GM21515 (cell line): Measurements from ENCODE around the gene HMGCLL1.

Experiments used
- ATAC-seq: cut with Tn5 transposase; IDR thresholded peaks from one replicate; pipeline ENCODE4 v1.9.1; 2021; ENCODE audit not compliant: unreplicated experiment

Gene HMGCLL1

DNA sequence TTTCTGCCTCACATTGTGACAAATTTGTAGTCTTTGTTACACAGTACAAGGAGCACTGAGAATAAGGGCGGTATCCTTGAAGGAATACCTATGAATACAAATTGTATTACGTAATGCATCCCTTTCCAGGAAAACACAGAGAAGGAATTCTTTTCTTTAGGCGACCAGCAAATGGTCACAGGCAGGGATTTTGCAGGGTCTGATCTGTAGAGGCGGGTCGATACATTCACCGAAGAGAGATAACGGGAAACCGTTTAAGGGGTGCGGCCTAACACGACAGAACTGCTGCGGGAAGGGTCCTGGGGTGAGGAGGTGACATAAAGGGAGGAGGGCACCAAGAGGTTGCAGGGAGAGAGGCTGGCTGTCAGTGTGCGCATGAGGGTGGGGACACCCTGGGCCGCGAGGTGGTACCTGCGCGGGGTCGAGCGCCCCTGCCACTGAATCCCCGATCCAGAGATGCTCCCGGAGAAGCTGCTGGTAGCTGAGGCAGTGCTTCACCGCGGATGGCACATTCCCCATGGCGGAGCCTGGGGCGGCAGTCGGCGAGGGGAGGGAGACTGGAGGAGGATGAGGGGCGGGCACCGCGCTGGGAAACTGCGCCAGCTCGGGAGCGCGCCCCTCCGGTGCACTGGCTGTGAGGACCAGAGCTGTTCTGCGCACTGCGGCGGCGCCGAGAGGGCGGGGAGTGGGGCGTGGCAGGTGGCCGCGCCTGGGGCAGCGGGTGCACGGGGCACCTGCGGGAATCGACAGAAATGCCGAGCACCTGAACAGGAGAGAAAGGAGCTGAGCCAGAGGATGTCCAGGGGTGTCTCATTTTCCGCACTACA is at the start of gene HMGCLL1:
Gene HMGCLL1 (minus strand): TSS at position 656 of the 827 bp plus-strand sequence. CDS start 137 bp downstream, at position 519.
- ATAC-seq: no peak

GRCh38 chr6:55621993-55622392 is 43.0 kb upstream of the HMGCLL1 start:
- no peak for ATAC-seq

DNA sequence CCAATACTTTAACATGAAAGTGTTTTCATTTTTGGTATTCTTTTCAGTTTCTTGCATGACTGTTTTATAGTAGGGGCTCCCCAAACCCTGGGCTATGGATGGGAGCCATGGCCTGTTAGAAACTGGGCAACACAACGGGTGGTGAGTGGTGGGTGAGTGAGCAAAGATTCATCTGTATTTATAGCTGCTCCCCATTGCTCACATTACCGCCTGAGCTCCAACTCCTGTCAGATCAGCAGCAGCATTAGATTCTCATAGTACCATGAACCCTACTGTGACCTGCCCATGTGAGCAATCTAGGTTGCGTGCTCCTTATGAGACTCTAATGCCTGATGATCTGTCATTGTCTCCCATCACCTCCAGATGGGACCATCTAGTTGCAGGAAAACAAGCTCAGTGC is 42.3 kb upstream of the HMGCLL1 start:
- no peak for ATAC-seq

- ATAC-seq: peak; percentile 58
Measured at GRCh38 chr6:55617272-55617671, 38.3 kb upstream of the HMGCLL1 start.

- no peak for ATAC-seq
Measured at GRCh38 chr6:55604021-55604420, 25.0 kb upstream of the HMGCLL1 start.

DNA sequence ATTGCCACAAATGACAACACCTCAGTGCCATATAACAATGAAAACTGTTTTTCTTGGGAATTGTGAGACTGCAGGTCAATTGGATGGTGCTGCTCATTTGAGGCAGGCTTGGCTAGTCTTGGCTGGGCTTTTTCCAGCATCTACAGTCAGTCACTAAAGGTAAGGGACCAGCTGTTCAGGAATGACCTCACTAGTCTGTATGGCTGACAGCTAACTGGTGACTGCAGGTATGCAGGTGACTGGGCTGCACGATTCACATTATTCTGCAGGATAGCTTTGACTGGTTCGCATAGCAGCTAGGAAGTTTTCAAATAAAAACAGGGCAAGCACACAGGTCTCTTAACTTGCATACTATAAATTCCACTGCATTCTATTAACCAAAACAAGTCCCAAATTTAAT is 22.1 kb upstream of the HMGCLL1 start:
- no peak for ATAC-seq

GRCh38 chr6:55594442-55594841 is 15.4 kb upstream of the HMGCLL1 start:
- no peak for ATAC-seq

DNA sequence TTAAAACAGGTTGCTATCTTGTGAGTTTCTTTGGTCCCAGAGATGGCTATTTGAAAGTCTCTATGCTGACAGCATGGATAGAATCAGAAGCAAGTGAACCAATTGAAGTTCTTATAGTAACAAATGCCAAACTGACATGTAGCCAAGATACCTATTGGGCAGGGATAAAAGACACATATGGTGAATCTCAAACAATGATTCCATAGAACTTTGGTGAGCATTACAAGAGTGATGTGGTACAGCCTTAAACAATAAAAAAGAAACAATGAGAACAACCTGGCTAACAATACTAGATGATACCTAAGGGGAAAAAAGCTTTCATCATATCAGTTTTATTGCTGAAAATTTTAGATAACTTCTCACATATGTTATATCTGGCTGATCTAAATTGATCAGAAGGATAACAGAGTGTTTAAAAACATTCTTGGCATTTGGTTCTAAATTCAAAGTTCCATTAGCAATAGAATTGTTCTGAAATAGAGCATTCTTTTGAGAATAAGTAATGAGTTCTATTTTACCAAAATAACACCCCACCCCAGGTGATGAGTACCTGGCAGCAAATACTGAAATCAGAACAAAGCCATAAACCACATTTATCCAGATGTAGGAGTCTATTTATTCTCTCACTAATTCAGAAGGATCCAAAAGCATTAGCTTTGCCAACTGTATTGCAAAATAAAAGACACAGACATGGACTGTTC is 5.8 kb upstream of the HMGCLL1 start:
- no peak for ATAC-seq

- ATAC-seq: no peak
Measured at GRCh38 chr6:55576811-55577210, 2.2 kb downstream of the HMGCLL1 start.

DNA sequence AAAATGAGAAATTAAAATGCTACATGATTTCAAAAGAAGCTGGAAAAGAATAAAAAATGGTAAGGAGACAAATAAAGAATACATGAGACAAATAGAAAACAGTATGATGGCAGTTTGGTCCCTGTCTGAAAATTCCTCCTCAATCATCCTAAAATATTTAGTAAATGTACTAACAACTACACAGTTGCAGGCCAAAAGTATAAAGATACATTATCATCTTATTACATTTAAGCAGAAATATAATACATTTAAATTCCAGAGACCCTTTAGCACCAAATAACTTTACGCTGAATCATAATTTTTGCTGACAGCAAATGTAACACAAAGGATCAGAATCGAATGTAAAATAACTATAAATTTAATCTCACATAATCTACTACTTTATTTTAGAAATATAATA is 4.4 kb downstream of the HMGCLL1 start:
- ATAC-seq: no peak

GRCh38 chr6:55569638-55570037 is 9.4 kb downstream of the HMGCLL1 start:
- no peak for ATAC-seq

DNA sequence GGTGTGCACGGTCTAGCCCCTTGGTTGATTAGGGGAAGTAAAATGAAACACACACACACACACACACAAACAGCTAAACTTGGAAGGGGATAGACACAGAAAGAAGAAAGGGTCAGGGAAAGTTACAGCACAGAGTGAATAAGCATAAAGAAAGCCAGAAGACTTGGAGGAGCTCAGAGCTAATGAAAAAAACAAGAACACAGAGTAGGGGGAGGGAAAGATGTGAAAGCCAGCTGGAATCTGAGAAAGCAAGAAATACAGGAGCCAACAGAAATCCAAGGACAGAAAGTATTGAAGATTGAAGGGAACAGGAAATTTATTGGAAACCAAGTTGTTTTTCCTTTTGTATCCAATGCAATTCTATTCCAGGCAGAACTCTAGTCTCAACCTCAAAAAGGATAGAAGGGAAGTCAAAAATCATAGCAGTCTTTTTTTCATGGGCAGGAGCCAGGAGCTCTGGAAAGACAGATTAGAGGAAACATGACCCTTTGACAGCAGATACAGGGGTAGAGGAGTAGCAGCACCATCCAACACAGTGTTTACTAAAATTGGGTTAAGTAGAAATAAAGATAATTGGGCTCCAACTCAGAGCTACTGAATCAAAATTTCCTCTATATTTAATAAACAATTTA is 10.1 kb downstream of the HMGCLL1 start:
- ATAC-seq: no peak

DNA sequence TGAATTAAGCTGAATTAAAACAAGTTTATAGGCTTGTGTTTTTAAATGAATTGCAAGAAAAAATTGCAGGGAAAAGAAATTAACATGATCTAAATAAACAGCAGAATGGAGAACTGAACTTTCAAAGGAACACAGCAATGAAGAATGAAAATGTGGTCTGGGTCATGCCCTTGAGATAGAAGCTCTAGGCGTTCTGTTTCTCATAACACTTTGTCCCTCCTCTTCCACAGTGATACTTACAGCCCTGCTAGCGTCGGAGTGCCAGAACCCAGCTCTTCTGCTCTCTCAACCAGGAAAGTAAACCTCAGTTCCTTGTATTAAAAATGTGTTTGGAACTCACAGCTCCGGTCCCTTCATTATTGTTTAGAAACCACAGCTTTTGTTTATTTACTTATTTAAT is 11.4 kb downstream of the HMGCLL1 start:
- ATAC-seq: no peak

- ATAC-seq: no peak
Measured at GRCh38 chr6:55566036-55566710, 12.8 kb downstream of the HMGCLL1 start.

DNA sequence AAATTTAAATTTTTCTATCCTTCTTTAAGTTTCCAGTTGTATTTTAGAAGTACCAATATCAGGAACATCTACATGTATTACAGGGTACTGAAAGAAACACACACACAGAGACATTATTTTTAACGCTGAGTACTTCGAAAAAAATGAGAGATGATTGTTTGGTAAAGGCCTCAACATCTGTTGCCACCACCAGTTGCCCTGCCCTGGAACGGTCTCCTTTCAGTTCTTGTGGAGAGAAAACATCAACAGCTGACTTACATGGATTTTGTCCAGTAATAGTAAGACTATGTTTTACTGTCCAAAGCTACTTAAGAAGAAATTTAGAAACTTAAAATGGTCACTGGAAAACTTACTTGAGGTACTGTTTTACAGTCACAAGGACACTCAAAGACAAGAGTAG is 16.7 kb downstream of the HMGCLL1 start:
- ATAC-seq: no peak

DNA sequence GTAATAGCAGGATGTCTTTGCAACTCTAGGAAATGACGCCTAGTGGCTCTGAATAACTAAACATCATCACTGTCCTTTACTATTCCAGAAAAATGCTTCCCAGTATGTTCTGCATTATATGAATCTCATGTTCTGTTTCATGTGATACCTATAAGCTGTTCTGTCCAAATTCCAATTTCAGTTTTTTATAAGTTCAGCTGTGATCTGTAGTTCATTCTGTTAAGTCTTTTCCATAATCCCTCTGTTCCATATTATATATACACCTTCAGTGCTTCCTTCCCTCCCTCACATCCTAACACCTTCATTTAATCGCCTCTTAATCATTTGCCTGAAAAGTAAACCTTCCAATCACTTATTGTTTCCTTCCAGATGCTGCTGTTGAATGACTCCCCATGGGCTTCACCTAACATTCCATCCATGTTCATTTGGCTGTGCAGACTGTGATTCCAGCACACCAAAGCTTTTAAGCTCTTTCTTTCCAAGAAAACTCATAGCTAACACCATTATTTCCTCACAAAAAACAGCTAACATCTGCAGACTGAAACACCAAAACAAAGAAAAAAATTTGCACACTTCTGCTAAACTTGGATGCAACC is 18.6 kb downstream of the HMGCLL1 start:
- no peak for ATAC-seq

DNA sequence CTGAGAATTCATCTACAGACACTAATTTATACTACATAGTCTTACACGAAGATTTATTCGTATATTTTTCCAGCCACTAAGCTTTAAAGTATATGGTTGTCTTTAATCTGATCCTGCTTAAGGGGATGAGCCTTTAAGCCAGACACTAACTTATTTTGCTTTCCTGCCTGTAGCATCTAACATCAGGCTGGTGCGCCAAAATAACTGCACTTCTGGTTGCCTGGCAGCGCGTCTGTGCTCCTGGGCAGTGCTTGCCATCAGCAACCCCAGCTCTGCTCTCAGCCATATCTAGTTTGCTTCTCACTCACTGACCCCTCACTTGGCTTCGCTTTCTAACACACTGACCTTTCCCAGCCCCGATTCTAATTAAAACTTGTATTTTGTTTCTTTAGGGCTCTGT is 21.8 kb downstream of the HMGCLL1 start:
- no peak for ATAC-seq

DNA sequence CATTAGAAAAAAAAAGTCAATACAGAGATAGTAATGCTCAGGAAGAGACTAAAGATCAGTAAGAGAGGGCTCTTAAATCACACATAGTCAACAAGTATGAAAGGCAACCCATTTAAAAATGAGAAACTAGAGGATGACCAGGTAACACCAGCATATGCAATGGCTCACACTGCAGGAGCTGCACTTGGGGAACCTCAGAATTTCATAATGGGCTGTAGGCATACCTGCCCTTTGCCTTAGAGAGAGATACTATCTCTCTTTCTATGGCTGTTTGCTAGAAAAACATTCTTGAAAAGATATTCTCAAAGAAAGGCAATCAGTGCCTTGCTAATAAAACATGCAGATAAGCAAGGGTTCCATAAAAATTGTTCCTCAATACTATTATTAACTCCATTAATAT is 33.2 kb downstream of the HMGCLL1 start:
- ATAC-seq: no peak

GRCh38 chr6:55543633-55544309 is 35.2 kb downstream of the HMGCLL1 start:
- ATAC-seq: no peak

DNA sequence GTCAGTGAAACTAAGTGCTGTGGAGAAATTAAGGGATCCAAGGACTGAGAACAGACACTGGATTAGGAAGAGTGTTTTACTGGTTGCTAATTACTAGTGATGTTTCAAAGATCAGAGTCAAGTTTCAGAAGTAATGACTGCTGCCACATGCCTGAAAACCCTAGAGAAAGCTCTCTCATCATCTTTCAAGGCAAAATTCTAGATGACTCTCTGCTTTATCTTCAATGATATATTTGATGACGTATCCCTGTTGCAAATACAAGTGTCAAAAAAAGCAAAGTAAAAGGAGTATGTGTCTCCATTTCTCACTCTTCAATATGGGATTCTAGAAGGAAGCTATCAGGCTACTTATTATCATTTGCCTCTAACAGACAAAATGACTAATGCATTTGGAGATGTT is 38.0 kb downstream of the HMGCLL1 start:
- ATAC-seq: no peak
